K562 (cell line): ENCODE results near the gene LRRC43. TPM values are rescaled to one million over a fixed set of nuclear protein-coding genes. Genes with fewer than 3 reads are reported as not detected.

Experiments
- ATAC-seq: fragments of 200-7000 bp; cut with Tn5 transposase; 3 replicates; pipeline ENCODE4 v1.9.1; 2020; ENCODE audit warnings: moderate library complexity
- BruUV-seq: library from RNA; stranded (reverse); fragments of 400-500 nt; replicated peaks from 2 replicates; lab custom pipeline; 2021; lab: Mats Ljungman, UMichigan
- CTCF ChIA-PET: fragments of 300-600 bp; formaldehyde crosslinking; extraction: SDS; loops from one replicate; lab custom pipeline; 2021; ENCODE audit warnings: low intra/inter-chr PET ratio; lab: Yijun Ruan, JAX
- POLR2A ChIA-PET: fragments of 300-600, 350-650 bp; sonication (Branson Sonifier 250); formaldehyde crosslinking; extraction: SDS; loops from one replicate; lab custom pipeline; 2021; ENCODE audit warnings: antibody characterized with exemption, inconsistent platforms; lab: Yijun Ruan, JAX
- DNase-seq, 4 experiments: peaks; one replicate each; pipeline versions ENCODE4 v3.0.0 to v3.0.0-alpha.2; 2011 to 2018; ENCODE audit warnings: low spot score in 3 of 4, mixed read lengths in 3 of 4; ENCODE audit errors: extremely low read depth in 1 of 4
- FAIRE-seq: peaks from 2 replicates; lab custom pipeline; 2011; peaks lifted over from hg19 to GRCh38; lab: Jason Lieb, UNC
- H2AFZ ChIP-seq: 2 replicates; pipeline ENCODE4 v1.6.0; 2011; ENCODE audit warnings: low read depth, low read length, control low read depth, inconsistent platforms
- H3K27ac ChIP-seq: fragments of 200-600 bp; 3 replicates; pipeline ENCODE4 v1.8.0; 2011; ENCODE audit warnings: low read depth, mild to moderate bottlenecking, control low read depth, inconsistent platforms, low read length, moderate library complexity, mixed read lengths; ENCODE audit errors: extremely low read depth
- H3K27me3 ChIP-seq, 2 experiments: fragments of 300-600 bp in 1 of 2; 2 replicates in 1 of 2; 3 replicates in 1 of 2; pipeline versions ENCODE4 v1.6.0 to v1.8.0; 2011; ENCODE audit warnings: inconsistent platforms in 2 of 2, low read length in 2 of 2, mild to moderate bottlenecking in 1 of 2, mixed read lengths in 1 of 2, moderate library complexity in 1 of 2; ENCODE audit not compliant: control insufficient read depth in 2 of 2, insufficient read depth in 2 of 2
- H3K36me3 ChIP-seq: fragments of 300-600 bp; 3 replicates; pipeline ENCODE4 v1.8.0; 2011; ENCODE audit warnings: mild to moderate bottlenecking, low read length, inconsistent platforms; ENCODE audit not compliant: control insufficient read depth, insufficient read depth
- H3K4me1 ChIP-seq, 2 experiments: fragments of 200-600 bp in 1 of 2; replicated peaks in 1 of 2; 2 replicates in 1 of 2; 3 replicates in 1 of 2; pipeline versions ENCODE4 v1.5.1 to v1.8.0; 2011; ENCODE audit warnings: inconsistent platforms in 2 of 2, low read length in 2 of 2, mild to moderate bottlenecking in 1 of 2, mixed read lengths in 1 of 2, moderate library complexity in 1 of 2; ENCODE audit not compliant: control insufficient read depth in 2 of 2, insufficient read depth in 2 of 2
- H3K4me2 ChIP-seq: 2 replicates; pipeline ENCODE4 v1.6.1; 2011; ENCODE audit warnings: low read length, control low read depth, inconsistent platforms, mixed read lengths; ENCODE audit not compliant: insufficient read depth
- H3K4me3 ChIP-seq: fragments of 200-600 bp; sonication (generic), shearing (Covaris generic); 2 replicates; pipeline ENCODE4 v1.5.1; 2016; ENCODE audit warnings: control low read depth, inconsistent platforms
- H3K79me2 ChIP-seq: fragments of 200-600 bp; 3 replicates; pipeline ENCODE4 v1.8.0; 2011; ENCODE audit warnings: low read length, inconsistent platforms; ENCODE audit not compliant: control insufficient read depth, insufficient read depth
- H3K9ac ChIP-seq, 2 experiments: 2 replicates each; pipeline versions ENCODE4 v1.6.0 to v1.6.1; 2011; ENCODE audit warnings: low read depth in 2 of 2, low read length in 2 of 2, control low read depth in 1 of 2, inconsistent platforms in 1 of 2, mild to moderate bottlenecking in 1 of 2, mixed read lengths in 1 of 2; ENCODE audit not compliant: insufficient read depth in 1 of 2
- H3K9me1 ChIP-seq: one replicate; pipeline ENCODE4 v1.6.0; 2011; ENCODE audit warnings: inconsistent platforms, mild to moderate bottlenecking, low read length, moderate library complexity; ENCODE audit not compliant: control insufficient read depth, insufficient read depth
- H3K9me3 ChIP-seq: replicated peaks from 2 replicates; pipeline ENCODE4 v1.5.1; 2011; ENCODE audit warnings: low read depth, low read length, inconsistent platforms; ENCODE audit not compliant: control insufficient read depth, insufficient read depth
- H4K20me1 ChIP-seq: replicated peaks from 2 replicates; pipeline ENCODE4 v1.6.1; 2011; ENCODE audit warnings: low read length, inconsistent platforms, mixed read lengths; ENCODE audit not compliant: control insufficient read depth, insufficient read depth
- CBFA2T3 ChIP-seq: fragments of 450-650 bp; IDR thresholded peaks from 2 replicates; pipeline ENCODE4 v1.6.1; 2017
- CBX3 ChIP-seq, 2 experiments: IDR thresholded peaks; 1 replicate in 1 of 2; 2 replicates in 1 of 2; pipeline ENCODE4 v1.6.1; 2012; ENCODE audit warnings: inconsistent platforms in 2 of 2, low read length in 2 of 2, borderline replicate concordance in 1 of 2, control low read depth in 1 of 2
- FOXJ3 ChIP-seq: sonication (generic); formaldehyde crosslinking; IDR thresholded peaks from 2 replicates; pipeline ENCODE4 v1.4.0; 2020; ENCODE audit warnings: mild to moderate bottlenecking, missing genetic modification reagents
- KHSRP ChIP-seq: fragments of 450-650 bp; IDR thresholded peaks from 2 replicates; pipeline ENCODE4 v1.6.1; 2017
- MXD1 ChIP-seq: fragments of 250-450 bp; sonication (Bioruptor Pico); IDR thresholded peaks from 2 replicates; pipeline ENCODE4 v1.8.0; 2021; ENCODE audit warnings: borderline replicate concordance, mild to moderate bottlenecking, moderate library complexity; ENCODE audit not compliant: poor library complexity, severe bottlenecking
- NR2F6 ChIP-seq: fragments of 450-650 bp; formaldehyde crosslinking; IDR thresholded peaks from 2 replicates; pipeline ENCODE4 v1.4.0; 2020; ENCODE audit warnings: mild to moderate bottlenecking
- PHF8 ChIP-seq: fragments of 200-600 bp; sonication (generic); IDR thresholded peaks from 2 replicates; pipeline ENCODE4 v1.6.1; 2012; ENCODE audit warnings: mixed run types, mild to moderate bottlenecking, inconsistent platforms, low read length, moderate library complexity, borderline replicate concordance
- SREBF1 ChIP-seq: fragments of 150-350 bp; IDR thresholded peaks from 2 replicates; pipeline ENCODE4 v1.6.1; 2014; ENCODE audit warnings: antibody characterized with exemption, low read depth, low read length, borderline replicate concordance
- STAT5B ChIP-seq: fragments of 250-450 bp; sonication (Bioruptor Pico); IDR thresholded peaks from 2 replicates; pipeline ENCODE4 v1.8.0; 2021; ENCODE audit warnings: mild to moderate bottlenecking, inconsistent platforms
- TAF15 ChIP-seq: fragments of 200-400 bp; formaldehyde crosslinking; IDR thresholded peaks from 2 replicates; pipeline ENCODE4 v1.6.1; 2017; ENCODE audit warnings: mild to moderate bottlenecking, low read depth, low read length, moderate library complexity
- XRCC3 ChIP-seq: fragments of 450-650 bp; IDR thresholded peaks from 2 replicates; pipeline ENCODE4 v1.6.1; 2017; ENCODE audit warnings: mild to moderate bottlenecking, moderate library complexity
- ZNF740 ChIP-seq, 3 experiments: fragments of 200-800 bp in 1 of 3; sonication (Bioruptor generic) in 1 of 3; sonication (generic) in 1 of 3; formaldehyde crosslinking in 1 of 3; IDR thresholded peaks; 2 replicates each; pipeline versions ENCODE4 v1.6.1 to v1.8.0; 2016 to 2022; ENCODE audit warnings: mild to moderate bottlenecking in 2 of 3, missing compliant biosample characterization in 2 of 3, missing genetic modification characterization in 2 of 3, missing genetic modification reagents in 1 of 3
- WGBS: fragments of 100-300 bp; shearing (Covaris generic); methylation state at CpG from one replicate; pipeline ENCODE4 v1.1.6; 2016; ENCODE audit warnings: low coverage, mixed read lengths; ENCODE audit not compliant: insufficient coverage; ENCODE audit errors: missing lambda C conversion rate; 5-methylcytosine and 5-hydroxymethylcytosine counted together
- in situ Hi-C: fragments of 300-500 bp; cut with MboI; formaldehyde crosslinking; loops from 4 replicates; pipeline ENCODE4 v1.15.0; 2018; ENCODE audit warnings: inconsistent platforms, mixed read lengths
- intact Hi-C: fragments of 100-400 bp; cut with micrococcal nuclease; formaldehyde crosslinking; loops from 2 replicates; pipeline ENCODE4 v1.14.2; 2022
- polyA plus RNA-seq, 8 experiments: library from polyadenylated mRNA; depleted of rRNA in 4 of 8; stranded (reverse) in 5 of 8; unstranded in 3 of 8; fragments of >200 nt; fragmentation: Nextera tagmentation in 2 of 8; fragmentation: Illumina TruSeq in 1 of 8; extraction: Ambion mirVana in 2 of 8; extraction: Trizol in 1 of 8; gene quantifications; 2 replicates each; pipeline versions ENCODE4 v1.2.1 to v1.2.3, GENCODE V29; 2011 to 2014; ENCODE audit warnings: inconsistent platforms in 1 of 8, missing spikeins in 1 of 8
- total RNA-seq, 7 experiments: library from RNA; depleted of rRNA in 6 of 7; stranded (reverse); fragments of >200 nt in 6 of 7; fragmentation: Illumina TruSeq in 2 of 7; extraction: Trizol in 2 of 7; gene quantifications; 2 replicates each; pipeline versions ENCODE4 v1.2.1 to v1.2.3, GENCODE V29; 2011 to 2021; ENCODE audit warnings: low replicate concordance in 1 of 7

LRRC43 gene
- total and polyA plus RNA-seq, 9 of the 15 experiments (the other 6 are each of a cell fraction or from before 2014, with no cell fraction given), result 0.19 TPM; not detected in 8

- BruUV-seq, result no TSS peak
- no peak overlapping the region for H3K4me3 ChIP-seq
These were observed 14.4 kb upstream of the LRRC43 start for GRCh38 chr12:122168492-122168891.

More at GRCh38 chr12:122168492-122168891, 14.4 kb upstream of the LRRC43 start:
- H3K9ac ChIP-seq, result no peak overlapping the region
- no peak overlapping the region for H2AFZ ChIP-seq
- DNase-seq, result no peak
- no peaks in the 10 kb centered on the region for H3K79me2 ChIP-seq
- no peak for ATAC-seq
- ChIA-PET POLR2A (interaction anchor here (0.6 kb wide), 1 partner anchor 9 kb away, joined by 3 read pairs; no protein-coding TSS in a partner anchor), CTCF (no interaction called here)
- WGBS, result 12% methylated on average over 3 of the region's 3 CpGs
- no peaks in the 10 kb centered on the region for H3K9me3 ChIP-seq
- in situ Hi-C loops (no loop called here), intact Hi-C loops (no loop called here)
- no peak for FAIRE-seq
- H3K27me3 ChIP-seq, result peaks cover 23 to 39% of the 10 kb centered on the region in 2 experiments; a peak in 4 of 5 replicates
- no peak for TF ChIP-seq SREBF1
- no peak for TF ChIP-seq KHSRP
- TF ChIP-seq PHF8, result no peak
- no peak for TF ChIP-seq XRCC3
- TF ChIP-seq CBFA2T3, result no peak
- TF ChIP-seq TAF15, result no peak
- no peak for TF ChIP-seq STAT5B (CRISPR knock-in tag)
- no peak for TF ChIP-seq NR2F6 (CRISPR knock-in tag)
- no peak for TF ChIP-seq FOXJ3 (CRISPR knock-in tag)
- TF ChIP-seq ZNF740 (CRISPR knock-in tag; IDR thresholded peaks at IDR 0.05), result no peak
- no peak for TF ChIP-seq ZNF740 (tag; IDR thresholded peaks at IDR 0.05)
- no peak for TF ChIP-seq CBX3 (IDR thresholded peaks at IDR 0.05; ENCODE audit: borderline replicate concordance in 1 of 2, low read length in 2 of 2)
- no peak for TF ChIP-seq MXD1
- H3K4me1 ChIP-seq, result peaks cover 0 to 2% of the 10 kb centered on the region in 2 experiments; a peak in 3 of 5 replicates
- H3K36me3 ChIP-seq, result no peaks in the 10 kb centered on the region
- H4K20me1 ChIP-seq, result no peaks in the 10 kb centered on the region
- no peaks in the 10 kb centered on the region for H3K9me1 ChIP-seq
- H3K4me2 ChIP-seq, result no peak overlapping the region
- no peak overlapping the region for H3K27ac ChIP-seq
